HG03066 (cell line): Measurements from ENCODE around the gene COA1.
A peak's percentile ranks its signal among the peaks of the same experiment; 100 is the strongest.
"Not testable (repeated sequence)": the region's sequence is repeated elsewhere in the genome, so short reads cannot be mapped to it uniquely, and the experiment has no call there.

Experiments used
- ATAC-seq: cut with Tn5 transposase; IDR thresholded peaks from one replicate; pipeline ENCODE4 v1.9.1; 2021; ENCODE audit warnings: low read depth; ENCODE audit not compliant: unreplicated experiment

The COA1 gene

GRCh38 chr7:43731494-43731893 is 2.2 kb upstream of the COA1 start:
- ATAC-seq, result not testable (repeated sequence)

- peak; percentile 14 for ATAC-seq
Measured at GRCh38 chr7:43729924-43730248, 563 bp upstream of the COA1 start.

GRCh38 chr7:43727494-43727893 is 1.8 kb downstream of the COA1 start:
- no peak for ATAC-seq

DNA sequence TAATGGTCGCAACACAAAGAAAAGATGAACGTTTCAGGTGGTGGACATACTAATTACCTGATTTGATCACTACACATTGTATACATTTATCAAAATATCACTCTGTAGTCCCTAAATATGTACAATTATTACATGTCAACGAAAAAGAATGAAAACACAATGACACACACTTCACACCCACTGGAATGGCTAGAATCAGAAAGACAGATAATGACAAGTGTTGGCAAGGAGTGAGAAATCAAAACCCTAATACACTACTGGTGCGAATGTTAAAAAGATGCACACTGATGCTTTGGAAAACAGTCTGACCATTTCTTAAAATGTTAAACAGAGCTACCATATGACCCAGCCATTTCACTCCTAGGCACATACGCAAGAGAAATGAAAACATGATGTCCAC is 2.3 kb downstream of the COA1 start:
- no peak for ATAC-seq

DNA sequence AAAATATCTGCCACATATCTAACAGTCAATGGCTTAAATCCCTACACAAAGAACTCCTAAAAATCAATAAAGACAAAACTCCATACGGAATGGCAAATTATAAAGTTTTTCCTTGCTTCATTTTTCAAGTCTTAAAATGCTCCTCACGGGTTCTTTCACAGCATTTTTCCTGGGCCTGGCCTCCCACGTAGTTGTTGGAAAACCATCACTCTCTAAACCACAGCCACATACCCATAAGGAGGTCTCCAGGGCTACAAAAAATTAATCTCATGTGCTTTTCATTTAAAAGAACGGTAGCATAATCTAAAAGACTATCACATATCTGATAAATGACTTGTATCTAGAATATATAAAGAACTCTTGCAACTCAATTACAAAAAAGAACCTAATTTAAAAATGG is 2.9 kb downstream of the COA1 start:
- ATAC-seq, result no peak

GRCh38 chr7:43725251-43725650 is 4.1 kb downstream of the COA1 start:
- ATAC-seq, result no peak

- ATAC-seq, result no peak
Measured at GRCh38 chr7:43723007-43723341, 6.3 kb downstream of the COA1 start.

DNA sequence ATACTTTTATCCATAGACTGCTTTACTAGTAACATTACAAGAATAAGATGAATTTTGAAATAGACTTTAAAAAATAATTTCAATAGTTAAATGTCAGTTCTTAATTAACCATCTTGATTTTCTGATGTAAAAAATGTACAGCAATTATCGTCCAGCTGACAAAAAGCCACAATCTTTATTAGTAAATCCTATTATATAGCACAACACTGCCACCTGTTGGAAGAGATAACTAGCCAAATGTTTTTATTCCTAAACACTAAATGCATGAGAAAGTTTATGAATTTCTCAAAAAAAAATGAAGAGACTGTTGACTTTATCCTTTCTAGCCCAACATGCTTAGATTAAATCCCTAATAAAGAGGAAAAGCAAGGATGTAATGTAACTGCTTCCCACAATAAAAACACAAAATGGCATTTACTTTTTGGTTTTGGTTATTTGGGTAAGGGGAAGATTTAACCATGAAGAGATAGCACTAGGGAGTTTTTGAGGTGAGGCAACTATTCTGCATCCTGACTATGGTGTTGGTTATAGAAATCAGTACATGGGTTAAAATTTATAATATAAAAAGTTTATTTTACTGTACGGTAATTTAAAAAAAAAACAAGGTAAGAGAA is 8.0 kb downstream of the COA1 start:
- no peak for ATAC-seq

DNA sequence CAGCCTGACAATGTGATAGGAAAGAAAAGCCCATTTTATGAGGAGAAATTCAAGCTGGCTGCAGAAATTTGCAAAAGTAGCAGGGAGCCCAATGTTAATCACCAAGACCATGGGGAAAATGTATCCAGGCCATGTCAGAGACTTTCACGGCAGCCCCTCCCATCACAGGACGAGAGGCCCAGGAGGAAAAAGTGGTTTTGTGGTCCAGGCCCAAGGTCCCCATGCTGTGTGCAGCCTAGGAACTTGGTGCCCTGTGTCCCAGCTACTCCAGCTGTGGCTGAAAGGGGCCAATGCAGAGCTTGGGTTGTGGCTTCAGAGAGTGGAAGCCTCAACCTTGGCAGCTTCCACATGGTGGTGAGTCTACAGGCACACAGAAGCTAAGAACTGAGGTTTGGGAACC is 12.7 kb downstream of the COA1 start:
- no peak for ATAC-seq

GRCh38 chr7:43715966-43716365 is 13.4 kb downstream of the COA1 start:
- ATAC-seq, result not testable (repeated sequence)

DNA sequence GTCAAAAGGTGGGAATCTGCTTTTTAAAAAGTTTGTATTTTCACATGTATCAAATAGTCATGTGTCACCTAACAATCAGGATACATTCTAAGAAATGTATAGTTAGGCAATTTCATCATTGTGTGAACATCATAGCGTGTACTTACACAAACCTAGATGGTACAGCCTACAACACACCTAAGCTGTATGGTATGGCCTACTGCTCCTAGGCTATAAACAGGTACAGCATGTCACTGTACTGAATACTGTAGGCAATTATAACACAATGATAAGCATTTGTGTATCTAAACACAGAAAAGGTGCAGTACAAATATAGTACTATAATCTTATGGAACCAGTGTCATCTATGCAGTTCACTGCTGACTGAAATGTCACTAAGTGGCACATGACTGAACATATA is 17.8 kb downstream of the COA1 start:
- ATAC-seq, result no peak

DNA sequence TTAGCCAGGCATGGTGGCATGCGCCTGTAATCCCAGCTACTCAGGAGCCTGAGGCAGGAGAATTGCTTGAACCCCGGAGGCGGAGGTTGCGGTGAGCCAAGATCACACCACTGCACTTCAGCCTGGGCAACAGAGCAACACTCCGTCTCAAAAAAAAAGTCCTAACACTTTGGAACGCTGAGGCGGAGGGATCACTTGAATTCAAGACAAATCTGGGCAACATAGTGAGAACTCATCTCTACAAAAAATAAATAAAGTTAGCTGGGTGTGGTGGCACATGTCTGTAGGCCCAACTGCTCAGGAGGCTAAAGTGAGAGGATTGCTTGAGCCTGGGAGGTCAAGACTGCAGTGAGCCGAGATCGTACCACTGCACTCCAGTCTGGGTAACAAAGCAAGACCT is 21.3 kb downstream of the COA1 start:
- ATAC-seq, result not testable (repeated sequence)

DNA sequence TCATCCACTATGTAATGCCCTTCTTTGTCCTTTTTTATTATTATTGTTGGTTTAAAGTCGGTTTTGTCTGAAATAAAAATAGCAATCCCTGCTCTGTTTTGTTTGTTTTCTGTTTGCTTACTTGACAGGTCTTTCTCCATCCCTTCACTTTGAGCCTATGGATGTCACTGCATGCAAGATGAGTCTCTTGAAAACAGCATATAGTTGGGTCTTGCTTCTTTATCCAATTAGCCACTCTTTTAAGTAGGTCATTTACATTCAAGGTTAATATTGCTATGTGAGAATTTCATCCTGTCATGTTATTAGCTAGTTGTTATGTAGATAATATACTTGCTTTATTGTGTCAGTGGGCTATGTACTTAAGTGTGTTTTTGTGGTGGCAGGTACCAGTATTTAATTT is 25.8 kb downstream of the COA1 start:
- ATAC-seq, result no peak

DNA sequence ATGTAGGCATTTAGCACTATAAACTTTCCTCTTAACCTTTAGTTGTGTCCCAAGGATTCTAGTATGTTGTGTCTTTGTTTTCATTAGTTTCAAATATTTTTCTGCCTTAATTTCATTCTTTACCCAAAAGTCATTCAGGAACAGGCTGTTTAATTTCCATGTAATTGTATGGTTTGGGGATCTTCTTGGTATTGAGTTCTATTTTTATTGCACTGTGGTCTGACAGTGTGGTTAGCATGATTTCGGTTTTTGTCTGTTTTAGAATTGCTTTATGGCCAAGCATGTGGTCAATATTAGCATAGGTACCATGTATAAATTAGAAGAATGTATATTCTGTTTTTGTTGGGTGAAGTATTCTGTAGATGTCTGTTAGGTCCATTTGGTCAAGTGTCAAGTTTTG is 26.3 kb downstream of the COA1 start:
- ATAC-seq, result no peak

DNA sequence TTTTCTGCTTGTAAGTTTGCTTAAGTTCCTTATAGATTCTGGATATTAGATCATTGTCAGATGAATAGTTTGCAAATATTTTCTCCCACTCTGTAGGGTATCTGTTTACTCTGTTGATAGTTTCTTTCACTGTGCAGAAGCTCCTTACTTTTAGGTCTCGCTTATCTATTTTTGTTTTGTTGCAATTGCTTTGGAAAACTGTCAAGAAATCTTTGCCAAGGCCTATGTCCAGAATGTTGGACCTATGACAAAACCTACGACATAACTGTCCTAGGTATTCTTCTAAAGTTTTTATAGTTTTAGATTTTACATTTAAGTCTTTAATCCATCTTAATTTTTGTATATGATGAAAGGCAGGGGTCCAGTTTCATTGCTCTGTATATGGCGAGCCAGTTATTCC is 27.4 kb downstream of the COA1 start:
- ATAC-seq, result no peak

- peak; percentile 43 for ATAC-seq
Measured at GRCh38 chr7:43701500-43701854, 27.8 kb downstream of the COA1 start.

GRCh38 chr7:43700646-43701499 is 28.4 kb downstream of the COA1 start:
- peak; percentile 45 for ATAC-seq

DNA sequence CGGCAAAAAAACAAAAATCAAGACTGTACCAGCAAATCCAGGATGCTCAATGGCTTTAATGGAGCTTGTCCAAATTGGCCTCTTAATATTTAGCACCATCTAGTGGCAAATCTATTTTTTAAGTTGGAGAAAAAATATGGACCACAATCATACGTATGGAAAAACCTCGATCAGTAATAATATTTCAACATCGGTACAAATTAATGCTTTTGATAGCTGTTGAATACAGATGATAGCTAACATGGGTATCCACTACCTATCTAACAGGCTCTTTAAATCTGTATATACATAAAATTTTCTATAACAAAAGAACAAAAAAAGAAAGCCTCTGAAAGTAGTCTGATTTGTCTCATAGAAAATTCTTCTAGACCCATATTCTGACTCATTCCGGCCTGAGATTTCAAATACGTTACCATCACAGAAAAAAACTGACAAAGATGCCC is 29.2 kb downstream of the COA1 start:
- no peak for ATAC-seq

GRCh38 chr7:43698460-43699255 is 30.7 kb downstream of the COA1 start:
- no peak for ATAC-seq

GRCh38 chr7:43697690-43698089 is 31.6 kb downstream of the COA1 start:
- ATAC-seq, result no peak

DNA sequence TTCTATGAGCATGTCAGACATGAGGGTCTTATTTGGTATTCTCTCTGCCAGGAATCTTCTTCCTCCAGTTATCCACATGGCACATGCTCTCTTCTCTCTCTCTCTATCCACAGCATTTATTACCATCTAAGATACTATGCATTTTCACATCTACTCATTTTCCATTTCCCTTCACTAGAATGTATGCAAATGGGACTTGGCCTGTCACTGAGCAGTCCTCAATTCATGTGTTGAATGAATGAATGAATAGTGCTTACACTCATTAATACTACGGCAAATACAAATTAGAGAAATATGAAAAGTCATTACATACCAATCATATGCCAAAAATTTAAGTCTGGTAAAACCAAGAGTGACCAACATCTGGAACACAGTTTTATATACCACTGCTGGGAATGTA is 34.0 kb downstream of the COA1 start:
- ATAC-seq, result no peak

DNA sequence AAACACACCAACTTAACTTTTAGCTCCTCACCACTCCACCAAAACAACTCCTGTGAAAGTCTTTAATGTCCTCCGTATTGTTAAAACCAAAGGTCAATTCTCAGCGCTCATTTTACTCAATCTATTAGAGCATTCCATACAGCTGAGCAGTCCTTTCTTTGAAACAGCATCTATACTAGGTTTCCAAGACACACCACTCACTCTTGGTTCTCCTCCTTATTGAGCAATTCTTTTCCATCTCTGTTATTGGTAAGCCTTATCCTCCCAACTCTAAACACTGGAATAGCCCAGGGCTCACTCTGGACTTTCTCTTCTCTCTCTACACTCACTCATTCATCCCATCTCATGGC is 34.9 kb downstream of the COA1 start:
- ATAC-seq, result no peak
